Suprapubic skin (tissue), 4 donors: ENCODE data around the gene CALM1. TPM values are rescaled to one million over a fixed set of nuclear protein-coding genes. Genes with fewer than 3 reads are reported as not detected.

Experiments
- DNase-seq, 2 donors: peaks; one replicate each; pipeline ENCODE4 v3.0.0-alpha.2; 2019; ENCODE audit warnings: low spot score in 2 of 2
- H3K27ac ChIP-seq: fragments of 200-600 bp; sonication (generic); one replicate; pipeline ENCODE4 v1.5.1; 2019
- H3K27me3 ChIP-seq: fragments of 200-600 bp; sonication (generic); one replicate; pipeline ENCODE4 v1.5.1; 2019
- H3K36me3 ChIP-seq: fragments of 200-600 bp; sonication (generic); one replicate; pipeline ENCODE4 v1.5.1; 2019
- H3K4me1 ChIP-seq: fragments of 200-600 bp; sonication (generic); one replicate; pipeline ENCODE4 v1.5.1; 2019
- H3K4me3 ChIP-seq: fragments of 200-600 bp; sonication (generic); one replicate; pipeline ENCODE4 v1.5.1; 2019; ENCODE audit warnings: mild to moderate bottlenecking
- H3K9me3 ChIP-seq: fragments of 200-600 bp; sonication (generic); one replicate; pipeline ENCODE4 v1.5.1; 2019
- EP300 ChIP-seq: sonication (generic); formaldehyde crosslinking; IDR thresholded peaks from one replicate; pipeline ENCODE4 v1.6.1; 2017; ENCODE audit warnings: antibody characterized with exemption
- POLR2A ChIP-seq, 2 donors: fragments of 450-650 bp; IDR thresholded peaks; one replicate each; pipeline ENCODE4 v1.6.1; 2017; ENCODE audit warnings: antibody characterized with exemption in 2 of 2, mild to moderate bottlenecking in 2 of 2, moderate library complexity in 2 of 2
- POLR2AphosphoS5 ChIP-seq, 3 donors: sonication (generic); formaldehyde crosslinking; IDR thresholded peaks; one replicate each; pipeline ENCODE4 v1.6.1; 2017; ENCODE audit warnings: antibody characterized with exemption in 3 of 3
- WGBS: methylation state at CpG from one replicate; pipeline ENCODE4 v1.1.5; 2018; 5-methylcytosine and 5-hydroxymethylcytosine counted together
- total RNA-seq, 4 donors: library from RNA; depleted of rRNA; stranded (reverse); fragments of >200 nt; gene quantifications; one replicate each; pipeline ENCODE4 v1.1.0, GENCODE V29; 2016
- TF ChIP-seq, protein P1 (sequence below), 2 donors: fragments of 200-600 bp in 1 of 2; fragments of 450-650 bp in 1 of 2; sonication (generic) in 1 of 2; IDR thresholded peaks; one replicate each; pipeline ENCODE4 v1.5.1; 2016 to 2019; ENCODE audit warnings: antibody characterized with exemption in 2 of 2, mild to moderate bottlenecking in 1 of 2, moderate library complexity in 1 of 2

Gene CALM1
- total RNA-seq, 4 donors from 2014 or later = 258 to 369 (median 300) TPM

- Histone ChIP-seq H3K36me3 (no peaks in the 10 kb centered on the region), H3K4me3 (no peak overlapping the region), H3K27me3 (no peaks in the 10 kb centered on the region), H3K4me1 (no peaks in the 10 kb centered on the region), H3K27ac (no peak overlapping the region), H3K9me3 (no peaks in the 10 kb centered on the region)
- DNase-seq = no peak
- 94% methylated on average over 6 of the region's 6 CpGs for WGBS
- TF ChIP-seq POLR2AphosphoS5 (IDR thresholded peaks at IDR 0.05) = no peak
- no peak for TF ChIP-seq POLR2A (IDR thresholded peaks at IDR 0.05)
- TF ChIP-seq, protein P1, sequence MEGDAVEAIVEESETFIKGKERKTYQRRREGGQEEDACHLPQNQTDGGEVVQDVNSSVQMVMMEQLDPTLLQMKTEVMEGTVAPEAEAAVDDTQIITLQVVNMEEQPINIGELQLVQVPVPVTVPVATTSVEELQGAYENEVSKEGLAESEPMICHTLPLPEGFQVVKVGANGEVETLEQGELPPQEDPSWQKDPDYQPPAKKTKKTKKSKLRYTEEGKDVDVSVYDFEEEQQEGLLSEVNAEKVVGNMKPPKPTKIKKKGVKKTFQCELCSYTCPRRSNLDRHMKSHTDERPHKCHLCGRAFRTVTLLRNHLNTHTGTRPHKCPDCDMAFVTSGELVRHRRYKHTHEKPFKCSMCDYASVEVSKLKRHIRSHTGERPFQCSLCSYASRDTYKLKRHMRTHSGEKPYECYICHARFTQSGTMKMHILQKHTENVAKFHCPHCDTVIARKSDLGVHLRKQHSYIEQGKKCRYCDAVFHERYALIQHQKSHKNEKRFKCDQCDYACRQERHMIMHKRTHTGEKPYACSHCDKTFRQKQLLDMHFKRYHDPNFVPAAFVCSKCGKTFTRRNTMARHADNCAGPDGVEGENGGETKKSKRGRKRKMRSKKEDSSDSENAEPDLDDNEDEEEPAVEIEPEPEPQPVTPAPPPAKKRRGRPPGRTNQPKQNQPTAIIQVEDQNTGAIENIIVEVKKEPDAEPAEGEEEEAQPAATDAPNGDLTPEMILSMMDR (IDR thresholded peaks at IDR 0.05) = no peak
- no peak for TF ChIP-seq EP300
Observed at GRCh38 chr14:90373887-90374286, 22.9 kb upstream of the CALM1 start.

- H3K27ac ChIP-seq = no peak overlapping the region
- DNase-seq = no peak
- no peaks in the 10 kb centered on the region for H3K27me3 ChIP-seq
- no peaks in the 10 kb centered on the region for H3K4me1 ChIP-seq
- H3K9me3 ChIP-seq = no peaks in the 10 kb centered on the region
- no peak overlapping the region for H3K4me3 ChIP-seq
- TF ChIP-seq POLR2AphosphoS5 (IDR thresholded peaks at IDR 0.05) (no peak), POLR2A (IDR thresholded peaks at IDR 0.05) (no peak), EP300 (no peak)
- TF ChIP-seq, protein P1 (IDR thresholded peaks at IDR 0.05) = no peak
- WGBS = 95% methylated on average over 4 of the region's 4 CpGs
- H3K36me3 ChIP-seq = no peaks in the 10 kb centered on the region
Observed at GRCh38 chr14:90374813-90375212, 22.0 kb upstream of the CALM1 start.

DNA sequence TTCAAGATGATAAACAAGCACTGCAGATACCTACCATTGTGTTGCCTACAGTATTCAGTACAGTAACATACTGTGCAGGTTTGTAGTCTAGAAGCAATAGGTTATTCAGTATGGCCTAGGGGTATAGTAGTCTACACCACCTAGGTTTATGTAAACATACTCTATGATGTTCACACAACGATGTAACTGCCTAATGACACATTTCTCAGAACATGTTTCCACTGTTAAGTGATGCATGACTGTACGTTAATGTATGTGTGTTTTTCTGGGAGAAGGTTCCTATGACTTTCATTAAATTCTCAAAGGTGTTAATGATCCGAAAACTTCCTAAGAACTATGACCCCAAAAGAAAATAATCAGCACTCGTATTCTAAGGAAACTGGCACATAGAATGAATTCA is 20.9 kb upstream of the CALM1 start:
- WGBS = 76% methylated on average over 4 of the region's 4 CpGs
- TF ChIP-seq, protein P1 (IDR thresholded peaks at IDR 0.05) = no peak
- TF ChIP-seq POLR2AphosphoS5 (IDR thresholded peaks at IDR 0.05) = no peak
- no peak for TF ChIP-seq EP300
- TF ChIP-seq POLR2A (IDR thresholded peaks at IDR 0.05) = no peak

DNA sequence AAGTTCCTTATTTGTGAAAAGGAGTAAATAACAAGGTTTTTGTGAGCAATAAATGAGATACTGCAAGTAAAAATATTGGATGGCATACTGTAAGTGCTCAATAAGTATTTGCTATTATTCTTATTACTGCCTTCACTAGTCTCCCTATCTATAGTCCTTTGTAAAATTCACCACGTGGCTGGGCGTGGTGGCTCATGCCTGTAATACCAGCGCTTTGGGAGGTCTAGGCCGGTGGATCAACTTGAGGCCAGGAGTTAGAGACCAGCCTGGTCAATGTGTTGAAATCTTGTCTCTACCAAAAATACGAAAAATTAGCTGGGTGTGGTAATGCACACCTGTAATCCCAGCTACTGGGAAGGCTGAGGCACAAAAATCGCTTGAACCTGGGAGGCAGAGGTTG is 18.6 kb upstream of the CALM1 start:
- H3K27ac ChIP-seq = no peak overlapping the region
- H3K27me3 ChIP-seq = no peaks in the 10 kb centered on the region
- no peak for TF ChIP-seq POLR2AphosphoS5 (IDR thresholded peaks at IDR 0.05)
- no peak for TF ChIP-seq EP300
- no peak for TF ChIP-seq POLR2A (IDR thresholded peaks at IDR 0.05)
- TF ChIP-seq, protein P1 (IDR thresholded peaks at IDR 0.05) = no peak
- no peaks in the 10 kb centered on the region for H3K36me3 ChIP-seq
- WGBS = 92% methylated on average over 6 of the region's 6 CpGs
- no peaks in the 10 kb centered on the region for H3K9me3 ChIP-seq
- H3K4me3 ChIP-seq = no peak overlapping the region
- H3K4me1 ChIP-seq = peaks cover 15% of the 10 kb centered on the region
- DNase-seq = no peak

More for the DNA sequence above, 20.9 kb upstream of the CALM1 start:
- DNase-seq = no peak
- no peaks in the 10 kb centered on the region for H3K36me3 ChIP-seq
- no peak overlapping the region for H3K27ac ChIP-seq
- H3K27me3 ChIP-seq = no peaks in the 10 kb centered on the region
- no peak overlapping the region for H3K4me3 ChIP-seq
- H3K9me3 ChIP-seq = no peaks in the 10 kb centered on the region
- peaks cover 1% of the 10 kb centered on the region for H3K4me1 ChIP-seq

DNA sequence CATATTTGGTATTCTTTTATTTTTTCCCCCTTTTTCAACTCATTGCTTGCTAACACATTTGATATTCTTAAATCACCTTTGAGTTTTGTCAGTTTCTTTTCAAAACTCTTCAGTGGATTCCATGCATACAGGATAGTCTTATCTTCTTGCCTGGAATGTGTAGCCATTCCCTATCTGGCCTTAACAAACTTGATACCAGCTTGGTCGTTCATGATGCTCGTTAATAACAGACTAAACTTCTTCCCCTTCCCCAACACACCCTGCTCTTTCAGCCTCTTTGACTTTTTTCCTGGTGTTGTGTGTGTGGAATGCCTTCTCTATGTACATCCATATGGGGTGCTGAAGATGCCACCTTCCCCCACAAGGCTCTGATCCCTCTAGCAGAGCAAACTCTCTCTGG is 17.7 kb upstream of the CALM1 start:
- no peak for DNase-seq
- Histone ChIP-seq H3K27me3 (no peaks in the 10 kb centered on the region), H3K36me3 (no peaks in the 10 kb centered on the region), H3K9me3 (no peaks in the 10 kb centered on the region), H3K4me1 (peaks cover 21% of the 10 kb centered on the region), H3K4me3 (no peak overlapping the region), H3K27ac (no peak overlapping the region)
- 67% methylated on average over 2 of the region's 2 CpGs for WGBS
- TF ChIP-seq, protein P1 (IDR thresholded peaks at IDR 0.05) = no peak
- no peak for TF ChIP-seq POLR2A (IDR thresholded peaks at IDR 0.05)
